ENCODE measurements around the gene P2RX5. TPM values are rescaled to one million over a fixed set of nuclear protein-coding genes. Genes with fewer than 3 reads are reported as not detected.
A peak's percentile ranks its signal among the peaks of the same experiment; 100 is the strongest.

P2RX5 gene, protein sequence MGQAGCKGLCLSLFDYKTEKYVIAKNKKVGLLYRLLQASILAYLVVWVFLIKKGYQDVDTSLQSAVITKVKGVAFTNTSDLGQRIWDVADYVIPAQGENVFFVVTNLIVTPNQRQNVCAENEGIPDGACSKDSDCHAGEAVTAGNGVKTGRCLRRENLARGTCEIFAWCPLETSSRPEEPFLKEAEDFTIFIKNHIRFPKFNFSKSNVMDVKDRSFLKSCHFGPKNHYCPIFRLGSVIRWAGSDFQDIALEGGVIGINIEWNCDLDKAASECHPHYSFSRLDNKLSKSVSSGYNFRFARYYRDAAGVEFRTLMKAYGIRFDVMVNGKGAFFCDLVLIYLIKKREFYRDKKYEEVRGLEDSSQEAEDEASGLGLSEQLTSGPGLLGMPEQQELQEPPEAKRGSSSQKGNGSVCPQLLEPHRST
- total RNA-seq: 0.18 to 1.1 TPM (median 0.30 TPM) in 3 replicates
- long read RNA-seq, partial matches to known transcripts: 0 of 4 reads
- long read RNA-seq, other reads (novel, unspliced or antisense): 3 of 4 reads

GRCh38 chr17:3695723-3696411 is at the start of gene P2RX5:
Gene P2RX5 (minus strand): TSS chr17:3696155. CDS start chr17:3696005, 150 bp downstream.
- TF ChIP-seq, protein P1, sequence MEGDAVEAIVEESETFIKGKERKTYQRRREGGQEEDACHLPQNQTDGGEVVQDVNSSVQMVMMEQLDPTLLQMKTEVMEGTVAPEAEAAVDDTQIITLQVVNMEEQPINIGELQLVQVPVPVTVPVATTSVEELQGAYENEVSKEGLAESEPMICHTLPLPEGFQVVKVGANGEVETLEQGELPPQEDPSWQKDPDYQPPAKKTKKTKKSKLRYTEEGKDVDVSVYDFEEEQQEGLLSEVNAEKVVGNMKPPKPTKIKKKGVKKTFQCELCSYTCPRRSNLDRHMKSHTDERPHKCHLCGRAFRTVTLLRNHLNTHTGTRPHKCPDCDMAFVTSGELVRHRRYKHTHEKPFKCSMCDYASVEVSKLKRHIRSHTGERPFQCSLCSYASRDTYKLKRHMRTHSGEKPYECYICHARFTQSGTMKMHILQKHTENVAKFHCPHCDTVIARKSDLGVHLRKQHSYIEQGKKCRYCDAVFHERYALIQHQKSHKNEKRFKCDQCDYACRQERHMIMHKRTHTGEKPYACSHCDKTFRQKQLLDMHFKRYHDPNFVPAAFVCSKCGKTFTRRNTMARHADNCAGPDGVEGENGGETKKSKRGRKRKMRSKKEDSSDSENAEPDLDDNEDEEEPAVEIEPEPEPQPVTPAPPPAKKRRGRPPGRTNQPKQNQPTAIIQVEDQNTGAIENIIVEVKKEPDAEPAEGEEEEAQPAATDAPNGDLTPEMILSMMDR (IDR thresholded peaks at IDR 0.05): no peak
- no peak for DNase-seq (ENCODE audit: low spot score)
- peaks cover 10% of the 10 kb centered on the region for H3K9me3 Mint-ChIP-seq (ENCODE audit: low read depth)
- H3K27me3 Mint-ChIP-seq (ENCODE audit: low read depth): peaks cover 8% of the 10 kb centered on the region
- H3K4me3 Mint-ChIP-seq (ENCODE audit: unreplicated experiment): peak within 1 kb of the TSS; percentile 83
- H3K4me1 Mint-ChIP-seq (ENCODE audit: low read depth): peaks cover 4% of the 10 kb centered on the region
- no peak within 1 kb of the TSS for H3K27ac Mint-ChIP-seq (ENCODE audit: unreplicated experiment)
- no peaks in the 10 kb centered on the region for H3K36me3 Mint-ChIP-seq (ENCODE audit: low read depth)

GRCh38 chr17:3745071-3745470 is 49.1 kb upstream of the P2RX5 start:
- H3K9me3 Mint-ChIP-seq (ENCODE audit: low read depth): no peaks in the 10 kb centered on the region
- no peaks in the 10 kb centered on the region for H3K4me1 Mint-ChIP-seq (ENCODE audit: low read depth)
- H3K27ac Mint-ChIP-seq (ENCODE audit: unreplicated experiment): no peak overlapping the region
- no peak overlapping the region for H3K4me3 Mint-ChIP-seq (ENCODE audit: unreplicated experiment)
- H3K36me3 Mint-ChIP-seq (ENCODE audit: low read depth): no peaks in the 10 kb centered on the region
- H3K27me3 Mint-ChIP-seq (ENCODE audit: low read depth): no peaks in the 10 kb centered on the region
- TF ChIP-seq, protein P1 (IDR thresholded peaks at IDR 0.05): no peak
- no peak for DNase-seq (ENCODE audit: low spot score)

GRCh38 chr17:3744014-3744413 is 48.1 kb upstream of the P2RX5 start:
- Mint-ChIP-seq H3K36me3 (ENCODE audit: low read depth) (no peaks in the 10 kb centered on the region), H3K27ac (ENCODE audit: unreplicated experiment) (no peak overlapping the region), H3K9me3 (ENCODE audit: low read depth) (no peaks in the 10 kb centered on the region), H3K27me3 (ENCODE audit: low read depth) (no peaks in the 10 kb centered on the region), H3K4me1 (ENCODE audit: low read depth) (no peaks in the 10 kb centered on the region), H3K4me3 (ENCODE audit: unreplicated experiment) (no peak overlapping the region)
- TF ChIP-seq, protein P1 (IDR thresholded peaks at IDR 0.05): no peak
- no peak for DNase-seq (ENCODE audit: low spot score)

GRCh38 chr17:3740611-3741073 is 44.7 kb upstream of the P2RX5 start:
- Mint-ChIP-seq H3K9me3 (ENCODE audit: low read depth) (no peaks in the 10 kb centered on the region), H3K27ac (ENCODE audit: unreplicated experiment) (no peak overlapping the region), H3K36me3 (ENCODE audit: low read depth) (no peaks in the 10 kb centered on the region), H3K4me3 (ENCODE audit: unreplicated experiment) (no peak overlapping the region), H3K27me3 (ENCODE audit: low read depth) (no peaks in the 10 kb centered on the region), H3K4me1 (ENCODE audit: low read depth) (peaks cover 11% of the 10 kb centered on the region)
- TF ChIP-seq, protein P1 (IDR thresholded peaks at IDR 0.05): no peak
- no peak for DNase-seq (ENCODE audit: low spot score)

GRCh38 chr17:3739422-3740124 is 43.6 kb upstream of the P2RX5 start:
- no peak for DNase-seq (ENCODE audit: low spot score)
- TF ChIP-seq, protein P1 (IDR thresholded peaks at IDR 0.05): no peak
- Mint-ChIP-seq H3K4me3 (ENCODE audit: unreplicated experiment) (no peak overlapping the region), H3K36me3 (ENCODE audit: low read depth) (no peaks in the 10 kb centered on the region), H3K9me3 (ENCODE audit: low read depth) (no peaks in the 10 kb centered on the region), H3K27me3 (ENCODE audit: low read depth) (no peaks in the 10 kb centered on the region), H3K4me1 (ENCODE audit: low read depth) (peaks cover 11% of the 10 kb centered on the region), H3K27ac (ENCODE audit: unreplicated experiment) (no peak overlapping the region)
